ENCODE data around the gene FKBP2.

FKBP2 gene

GRCh38 chr11:64240435-64241240 is at the start of gene FKBP2:
FKBP2 (plus strand) TSS chr11:64241095; CDS start chr11:64242388, 1,293 bp downstream.
- peak; percentile 97 for DNase-seq (ENCODE audit: low read depth, low spot score)

DNA sequence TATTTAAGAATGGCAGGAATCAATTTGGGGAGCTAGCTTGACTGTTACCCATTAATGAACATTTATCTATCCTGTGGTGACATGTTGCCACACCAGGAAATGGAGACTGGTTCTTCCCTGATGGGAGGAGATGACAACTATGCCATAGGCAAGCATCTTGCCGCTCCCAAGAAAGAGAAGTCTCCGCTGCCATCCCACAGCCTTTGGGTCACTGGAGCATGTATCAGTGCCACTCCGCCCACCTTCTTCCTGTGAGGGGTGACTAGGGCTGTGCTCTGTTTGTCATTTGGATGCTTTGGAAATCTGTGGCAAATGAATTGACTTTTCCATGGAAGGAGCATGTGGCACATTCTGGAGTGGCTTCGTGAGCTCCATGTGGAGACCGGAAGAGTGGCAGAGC is 48.5 kb upstream of the FKBP2 start:
- no peak for DNase-seq (ENCODE audit: low read depth, low spot score)

- DNase-seq (ENCODE audit: low read depth, low spot score), result no peak
Observed at GRCh38 chr11:64196626-64197025, 44.3 kb upstream of the FKBP2 start.

DNA sequence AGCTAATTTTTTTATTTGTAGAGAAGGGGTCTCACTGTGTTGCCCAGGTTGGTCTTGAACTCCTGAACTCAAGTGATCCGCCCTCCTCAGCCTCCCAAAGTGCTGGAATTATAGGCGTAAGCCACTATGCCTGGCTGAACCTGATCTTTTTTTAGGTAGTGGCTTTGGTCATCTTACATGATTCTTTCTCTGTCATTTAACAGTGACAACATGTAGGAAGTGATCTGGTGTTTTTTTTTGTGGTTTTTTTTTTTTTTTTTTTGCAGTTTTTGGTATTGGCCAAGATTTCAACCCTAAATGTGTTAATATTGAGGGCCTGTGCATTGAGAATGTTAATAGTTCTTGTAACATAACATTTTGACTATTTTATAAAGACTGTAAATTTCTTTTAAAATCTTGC is 42.4 kb upstream of the FKBP2 start:
- no peak for DNase-seq (ENCODE audit: low read depth, low spot score)

- DNase-seq (ENCODE audit: low read depth, low spot score), result no peak
Observed at GRCh38 chr11:64201543-64201942, 39.4 kb upstream of the FKBP2 start.

- DNase-seq (ENCODE audit: low read depth, low spot score), result no peak
Observed at GRCh38 chr11:64202992-64203391, 37.9 kb upstream of the FKBP2 start.

DNA sequence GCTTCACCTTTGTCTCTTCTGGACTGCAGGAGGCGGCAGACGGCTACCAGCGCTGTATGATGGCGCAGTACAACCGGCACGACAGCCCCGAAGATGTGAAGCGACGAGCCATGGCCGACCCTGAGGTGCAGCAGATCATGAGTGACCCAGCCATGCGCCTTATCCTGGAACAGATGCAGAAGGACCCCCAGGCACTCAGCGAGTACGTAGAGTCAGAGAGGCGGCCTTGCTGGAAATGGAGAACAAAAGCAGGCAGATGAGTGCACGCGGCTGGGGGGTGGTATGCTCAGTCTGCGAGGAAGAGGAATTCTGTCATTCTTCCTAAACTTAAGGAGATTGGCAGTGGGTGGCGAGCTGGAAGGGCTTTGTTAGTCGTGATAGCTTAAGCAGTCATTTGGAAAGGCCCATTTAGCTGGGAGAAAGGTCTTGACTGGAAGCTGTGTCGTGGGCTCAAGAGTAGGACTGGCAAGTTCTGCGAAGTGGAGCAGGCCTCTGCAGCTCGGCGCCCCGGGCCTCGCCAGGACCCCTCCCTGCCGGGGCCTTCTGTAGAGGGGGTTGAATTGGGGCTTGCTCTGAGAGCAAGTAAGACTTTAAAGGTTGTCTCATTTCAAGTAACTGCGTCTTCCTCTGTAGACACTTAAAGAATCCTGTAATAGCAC is 37.3 kb upstream of the FKBP2 start:
- no peak for DNase-seq (ENCODE audit: low read depth, low spot score)

GRCh38 chr11:64204080-64204440 is 36.8 kb upstream of the FKBP2 start:
- DNase-seq (ENCODE audit: low read depth, low spot score), result no peak

DNA sequence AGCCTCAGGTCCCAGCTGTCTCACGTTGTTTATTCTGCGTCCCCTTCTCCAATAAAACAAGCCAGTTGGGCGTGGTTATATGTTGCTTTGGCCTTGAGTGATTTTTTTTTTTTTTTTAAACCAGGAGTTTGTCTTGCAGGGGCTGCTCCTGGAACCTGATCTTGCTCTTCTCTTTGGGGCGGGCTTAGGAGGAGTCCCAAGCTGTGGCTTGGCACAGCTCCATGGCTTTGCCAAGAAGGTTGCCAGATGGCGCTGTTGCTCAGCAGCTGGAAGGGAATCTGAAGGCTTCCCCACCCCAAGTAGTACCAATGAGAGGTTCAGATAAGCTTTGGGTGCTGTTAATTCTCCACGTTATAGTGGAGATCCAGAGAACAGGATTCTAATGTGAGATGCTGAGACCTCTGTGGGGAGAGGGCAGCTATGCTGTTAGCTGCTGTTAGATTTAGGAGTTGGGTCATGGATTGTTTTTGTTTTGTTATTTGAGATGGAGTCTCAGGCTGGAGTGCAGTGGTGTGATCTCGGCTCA is 36.4 kb upstream of the FKBP2 start:
- peak; percentile 61 for DNase-seq (ENCODE audit: low read depth, low spot score)

DNA sequence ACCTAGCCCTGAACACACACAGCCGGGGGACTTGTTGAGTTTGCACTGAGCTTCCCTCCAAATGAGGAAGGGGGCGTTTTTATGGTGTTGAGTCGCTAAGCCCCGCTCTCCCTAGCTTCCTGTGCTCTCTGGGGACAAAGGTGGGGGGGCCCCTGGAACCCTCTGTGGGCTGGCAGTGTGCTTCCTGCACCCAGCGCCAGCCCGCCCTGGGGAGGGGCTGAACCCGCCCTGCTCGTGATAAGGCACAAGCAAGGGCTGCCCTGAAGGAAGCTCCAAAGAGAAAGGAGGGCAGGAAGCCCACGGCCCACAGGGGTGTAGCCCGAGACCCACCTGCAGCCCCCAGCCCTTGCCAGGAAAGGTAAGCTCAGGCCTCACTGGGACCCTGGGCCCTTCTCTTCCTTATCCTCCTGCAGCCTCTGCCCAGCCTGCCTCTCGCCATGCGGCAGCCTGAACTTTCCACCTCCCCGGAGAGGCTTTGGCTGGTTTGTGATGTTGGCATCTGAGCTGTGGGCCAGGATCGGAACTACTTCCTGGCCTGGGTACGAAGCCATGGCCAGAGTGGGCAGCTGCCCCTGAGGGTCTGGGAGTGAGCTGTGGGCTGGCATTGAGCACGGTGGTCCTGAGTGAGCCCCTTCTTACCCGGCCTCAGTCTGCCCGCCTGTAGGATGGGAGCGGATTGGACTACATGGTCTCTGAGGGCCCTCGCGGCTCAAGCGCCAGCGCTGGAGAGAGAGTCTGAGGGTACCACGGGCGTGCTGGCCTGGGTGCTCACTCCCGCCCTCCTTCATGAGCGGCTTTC is 34.2 kb upstream of the FKBP2 start, which contains the start of gene FERMT3:
TSS of gene FERMT3 (plus strand) at position 265 of the 799 bp plus-strand sequence. CDS start 644 bp downstream, outside the sequence.
- peak; percentile 38 for DNase-seq (ENCODE audit: low read depth, low spot score)

DNA sequence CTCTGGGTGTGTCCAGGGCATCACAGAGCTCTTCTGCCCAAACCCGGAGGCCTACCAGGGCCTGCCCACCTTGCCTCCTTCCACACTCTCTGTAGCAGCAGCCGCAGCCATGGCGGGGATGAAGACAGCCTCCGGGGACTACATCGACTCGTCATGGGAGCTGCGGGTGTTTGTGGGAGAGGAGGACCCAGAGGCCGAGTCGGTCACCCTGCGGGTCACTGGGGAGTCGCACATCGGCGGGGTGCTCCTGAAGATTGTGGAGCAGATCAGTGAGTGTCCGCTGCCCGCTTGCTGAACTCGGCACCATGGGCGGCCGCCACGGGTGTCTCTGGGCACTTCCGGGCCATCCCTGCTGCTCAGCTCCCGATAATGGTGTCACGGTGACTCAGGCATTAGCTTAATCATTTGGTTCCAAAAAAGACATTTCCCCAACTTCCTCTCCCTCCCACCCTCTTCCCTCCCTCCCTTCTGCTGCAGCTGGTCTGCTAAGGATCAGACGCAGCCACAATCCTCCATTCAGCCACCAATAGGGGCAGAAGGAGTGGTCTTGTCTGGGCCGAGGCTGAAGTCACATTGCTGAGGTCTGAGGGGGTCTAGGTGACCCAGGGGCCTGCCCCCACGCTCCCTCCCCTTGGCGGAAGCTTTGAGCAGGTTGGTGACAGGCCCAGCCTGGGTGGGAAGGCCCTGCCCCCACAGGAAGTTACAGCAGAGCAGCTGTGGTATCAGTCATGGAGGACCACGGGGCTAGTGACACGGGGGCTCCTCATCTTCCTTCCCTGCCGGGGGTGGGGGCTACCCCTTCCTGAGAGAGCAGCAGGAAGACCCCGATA is 33.4 kb upstream of the FKBP2 start:
- peak; percentile 49 for DNase-seq (ENCODE audit: low read depth, low spot score)

- DNase-seq (ENCODE audit: low read depth, low spot score), result no peak
Observed at GRCh38 chr11:64208086-64208795, 32.7 kb upstream of the FKBP2 start.

- DNase-seq (ENCODE audit: low read depth, low spot score), result no peak
Observed at GRCh38 chr11:64208796-64209562, 31.9 kb upstream of the FKBP2 start.

DNA sequence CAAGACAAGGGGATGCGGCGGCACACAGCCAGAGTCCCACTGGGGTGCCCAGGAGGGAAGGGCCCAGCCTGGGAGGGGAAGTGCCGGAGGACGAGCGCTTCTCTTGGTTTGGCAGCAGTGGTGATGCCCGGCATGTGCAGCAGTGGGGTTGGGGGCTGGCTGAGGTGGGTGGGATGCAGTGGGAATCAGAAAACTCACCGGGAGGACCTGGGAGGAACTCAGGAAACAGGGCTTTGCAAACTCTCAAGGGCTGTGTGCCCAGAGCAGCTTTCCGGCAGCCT is 31.4 kb upstream of the FKBP2 start:
- DNase-seq (ENCODE audit: low read depth, low spot score), result no peak

DNA sequence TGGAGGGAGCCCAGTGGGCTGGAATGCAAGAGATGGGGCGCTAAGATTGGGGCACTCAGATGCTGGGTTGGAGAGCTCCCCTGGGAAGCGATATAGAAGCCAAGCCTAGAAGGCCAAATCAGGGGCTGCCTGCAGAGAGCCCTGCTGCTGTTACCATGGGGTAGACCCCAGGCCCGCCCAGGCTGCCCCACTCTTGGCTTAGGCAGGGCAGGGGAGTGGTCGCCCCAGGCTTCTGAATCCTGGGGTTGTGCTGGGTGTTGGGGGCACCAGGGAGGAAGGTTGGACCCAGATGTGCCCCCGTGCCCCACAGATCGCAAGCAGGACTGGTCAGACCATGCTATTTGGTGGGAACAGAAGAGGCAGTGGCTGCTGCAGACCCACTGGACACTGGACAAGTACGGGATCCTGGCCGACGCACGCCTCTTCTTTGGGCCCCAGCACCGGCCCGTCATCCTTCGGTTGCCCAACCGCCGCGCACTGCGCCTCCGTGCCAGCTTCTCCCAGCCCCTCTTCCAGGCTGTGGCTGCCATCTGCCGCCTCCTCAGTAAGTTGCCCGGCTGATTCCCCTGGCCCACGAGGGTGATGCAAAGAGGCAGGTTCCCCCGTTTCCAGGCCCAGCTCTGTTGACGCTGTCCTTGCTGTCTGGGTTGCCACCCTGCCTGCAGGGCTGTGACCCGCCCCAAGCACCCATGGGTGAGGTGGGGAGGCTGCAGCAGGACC is 30.4 kb upstream of the FKBP2 start:
- no peak for DNase-seq (ENCODE audit: low read depth, low spot score)

DNA sequence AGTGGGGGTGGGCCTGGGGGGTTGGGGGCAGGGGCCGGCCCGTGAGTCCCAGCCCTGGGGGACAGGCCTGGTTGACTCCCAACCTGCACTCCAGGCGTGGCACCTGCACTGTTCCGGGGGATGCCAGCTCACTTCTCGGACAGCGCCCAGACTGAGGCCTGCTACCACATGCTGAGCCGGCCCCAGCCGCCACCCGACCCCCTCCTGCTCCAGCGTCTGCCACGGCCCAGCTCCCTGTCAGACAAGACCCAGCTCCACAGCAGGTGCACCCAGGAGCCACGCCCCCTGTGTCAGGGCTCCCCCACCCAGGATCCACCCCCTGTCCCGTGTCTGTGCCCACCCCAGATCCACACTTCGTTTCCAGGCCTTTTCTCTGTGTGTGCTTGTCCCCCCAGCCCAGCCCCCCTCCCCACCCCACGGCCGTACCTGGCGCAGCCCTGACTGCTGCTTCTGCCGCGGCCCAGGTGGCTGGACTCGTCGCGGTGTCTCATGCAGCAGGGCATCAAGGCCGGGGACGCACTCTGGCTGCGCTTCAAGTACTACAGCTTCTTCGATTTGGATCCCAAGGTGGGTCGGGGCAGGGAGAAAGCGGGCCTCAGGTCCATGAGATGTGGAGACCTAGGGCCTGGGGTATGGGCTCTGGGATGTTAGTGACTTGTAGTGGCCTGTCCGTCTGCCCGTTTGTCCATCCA is 29.6 kb upstream of the FKBP2 start:
- DNase-seq (ENCODE audit: low read depth, low spot score), result no peak

GRCh38 chr11:64216879-64217278 is 24.0 kb upstream of the FKBP2 start:
- no peak for DNase-seq (ENCODE audit: low read depth, low spot score)

GRCh38 chr11:64218628-64219353 is 22.1 kb upstream of the FKBP2 start:
- no peak for DNase-seq (ENCODE audit: low read depth, low spot score)

Data from activated CD4-positive, CD25-positive, alpha-beta regulatory T cell treated with anti-CD3 and anti-CD28 coated beads, Interleukin-2, amount 50 U/mL, for 16 hours (primary cell).